WTC11 (cell line): ENCODE results near the gene MRTFA. TPM values are rescaled to one million over a fixed set of nuclear protein-coding genes. Genes with fewer than 3 reads are reported as not detected.
"Not testable (repeated sequence)": the region's sequence is repeated elsewhere in the genome, so short reads cannot be mapped to it uniquely, and the experiment has no call there.

Experiments used
- ATAC-seq: fragments of 200-7000 bp; cut with Tn5 transposase; 2 replicates; pipeline ENCODE4 v1.10.0; 2021; ENCODE audit warnings: mild to moderate bottlenecking, moderate library complexity
- CTCF ChIA-PET: fragments of 300-600 bp; sonication (Branson Sonifier 250); formaldehyde crosslinking; loops from one replicate; lab custom pipeline; 2021; ENCODE audit warnings: antibody characterized with exemption; lab: Charles Lee
- POLR2A ChIA-PET: fragments of 350-600 bp; sonication (Branson Sonifier 250); formaldehyde crosslinking; loops from one replicate; lab custom pipeline; 2021; ENCODE audit warnings: antibody characterized with exemption; lab: Charles Lee
- DNase-seq: peaks from one replicate; pipeline ENCODE4 v3.0.0; 2021; ENCODE audit warnings: low spot score
- H3K27ac Mint-ChIP-seq: 2 replicates; pipeline ENCODE4 v1.8.0; 2021; ENCODE audit warnings: mixed read lengths
- H3K27me3 Mint-ChIP-seq: 2 replicates; pipeline ENCODE4 v1.8.0; 2021; ENCODE audit warnings: low read depth, mild to moderate bottlenecking, moderate library complexity, mixed read lengths
- H3K36me3 Mint-ChIP-seq: 2 replicates; pipeline ENCODE4 v1.8.0; 2021; ENCODE audit warnings: mixed read lengths
- H3K4me1 Mint-ChIP-seq: 2 replicates; pipeline ENCODE4 v1.8.0; 2022; ENCODE audit warnings: mixed read lengths
- H3K4me3 Mint-ChIP-seq: 2 replicates; pipeline ENCODE4 v1.8.0; 2021; ENCODE audit warnings: mild to moderate bottlenecking, moderate library complexity, mixed read lengths
- H3K9me3 Mint-ChIP-seq: 2 replicates; pipeline ENCODE4 v1.8.0; 2021; ENCODE audit warnings: mixed read lengths
- ATF1 ChIP-seq: sonication (generic); formaldehyde crosslinking; IDR thresholded peaks from 2 replicates; pipeline ENCODE4 v1.8.1; 2023; ENCODE audit warnings: mild to moderate bottlenecking, moderate library complexity, missing genetic modification reagents
- ATF2 ChIP-seq: sonication (generic); formaldehyde crosslinking; IDR thresholded peaks from 2 replicates; pipeline ENCODE4 v1.8.1; 2022; ENCODE audit warnings: low read depth, missing genetic modification reagents, borderline replicate concordance
- GTF2I ChIP-seq: fragments of 250-450 bp; sonication (Bioruptor Pico); conservative IDR thresholded peaks from 2 replicates; pipeline ENCODE4 v1.4.0; 2021; ENCODE audit warnings: mild to moderate bottlenecking
- NFE2L1 ChIP-seq: sonication (generic); formaldehyde crosslinking; IDR thresholded peaks from 2 replicates; pipeline ENCODE4 v1.8.1; 2023; ENCODE audit warnings: missing genetic modification reagents
- OVOL2 ChIP-seq: fragments of 250-450 bp; sonication (Bioruptor Pico); IDR thresholded peaks from 2 replicates; pipeline ENCODE4 v1.9.0; 2021; ENCODE audit warnings: mild to moderate bottlenecking, borderline replicate concordance
- PRDM15 ChIP-seq: sonication (generic); formaldehyde crosslinking; IDR thresholded peaks from 2 replicates; pipeline ENCODE4 v1.8.0; 2022; ENCODE audit warnings: missing genetic modification reagents
- SMAD4 ChIP-seq: sonication (generic); formaldehyde crosslinking; IDR thresholded peaks from 2 replicates; pipeline ENCODE4 v1.8.0; 2022; ENCODE audit warnings: mild to moderate bottlenecking, missing genetic modification reagents
- ZBTB43 ChIP-seq: sonication (generic); formaldehyde crosslinking; IDR thresholded peaks from 2 replicates; pipeline ENCODE4 v1.8.1; 2023; ENCODE audit warnings: mild to moderate bottlenecking, missing genetic modification reagents
- ZNF138 ChIP-seq: sonication (generic); formaldehyde crosslinking; conservative IDR thresholded peaks from 2 replicates; pipeline ENCODE4 v1.8.1; 2022; ENCODE audit warnings: mild to moderate bottlenecking, moderate library complexity, missing genetic modification reagents
- ZNF219 ChIP-seq: sonication (generic); formaldehyde crosslinking; IDR thresholded peaks from 2 replicates; pipeline ENCODE4 v1.8.0; 2023; ENCODE audit warnings: missing genetic modification reagents, mild to moderate bottlenecking, borderline replicate concordance
- ZNF232 ChIP-seq: sonication (generic); formaldehyde crosslinking; IDR thresholded peaks from 2 replicates; pipeline ENCODE4 v1.8.0; 2022; ENCODE audit warnings: mild to moderate bottlenecking, missing genetic modification reagents
- ZNF317 ChIP-seq: sonication (generic); formaldehyde crosslinking; IDR thresholded peaks from 2 replicates; pipeline ENCODE4 v1.8.1; 2023; ENCODE audit warnings: low read depth, mild to moderate bottlenecking, moderate library complexity, missing genetic modification reagents, borderline replicate concordance
- ZNF423 ChIP-seq: fragments of 250-450 bp; sonication (Bioruptor Pico); IDR thresholded peaks from 2 replicates; pipeline ENCODE4 v2.1.2; 2022; ENCODE audit warnings: mild to moderate bottlenecking, moderate library complexity
- ZNF512 ChIP-seq: sonication (generic); formaldehyde crosslinking; IDR thresholded peaks from 2 replicates; pipeline ENCODE4 v1.8.1; 2022; ENCODE audit warnings: missing genetic modification reagents, borderline replicate concordance
- ZNF532 ChIP-seq: fragments of 250-450 bp; sonication (Bioruptor Pico); IDR thresholded peaks from 2 replicates; pipeline ENCODE4 v1.9.0; 2021; ENCODE audit warnings: mild to moderate bottlenecking, borderline replicate concordance
- total RNA-seq: library from RNA; stranded (reverse); gene quantifications from 3 replicates; pipeline ENCODE4 v1.2.3, GENCODE V29; 2021

Gene MRTFA
- total RNA-seq, 1 experiment from 2014 or later: 48.4 TPM

GRCh38 chr22:40599731-40600130, 36.8 kb downstream of the MRTFA start (continued):
- no peak for TF ChIP-seq ZNF512 (CRISPR knock-in tag)
- TF ChIP-seq ZNF219 (CRISPR knock-in tag): no peak

- ATAC-seq, H3K4me3 Mint-ChIP-seq, H3K9me3 Mint-ChIP-seq, H3K27ac Mint-ChIP-seq, H3K27me3 Mint-ChIP-seq, DNase-seq, H3K36me3 Mint-ChIP-seq, POLR2A ChIA-PET: not testable (repeated sequence)
- CTCF ChIA-PET: interaction anchor here (0.5 to 1.6 kb wide), 4 partner anchors 23 to 124 kb away, joined by 3 to 9 read pairs (median 4); no protein-coding TSS in a partner anchor
- peaks cover 49% of the 10 kb centered on the region for H3K4me1 Mint-ChIP-seq
Observed at GRCh38 chr22:40598712-40599111, 37.8 kb downstream of the MRTFA start.

- Mint-ChIP-seq H3K4me1 (peaks cover 47% of the 10 kb centered on the region), H3K4me3 (no peak overlapping the region), H3K36me3 (no peaks in the 10 kb centered on the region), H3K27ac (peak overlapping the region; percentile 83; the same call in 1 of the 2 replicates), H3K9me3 (no peaks in the 10 kb centered on the region), H3K27me3 (no peaks in the 10 kb centered on the region)
- peak; percentile 32; the same call in 1 of the 2 replicates for ATAC-seq
- no peak for TF ChIP-seq ZNF317 (CRISPR knock-in tag)
- TF ChIP-seq ZNF532 (CRISPR knock-in tag): no peak
- TF ChIP-seq ZNF423 (CRISPR knock-in tag): no peak
- TF ChIP-seq NFE2L1 (CRISPR knock-in tag): no peak
- TF ChIP-seq ATF2 (CRISPR knock-in tag): no peak
- no peak for TF ChIP-seq PRDM15 (CRISPR knock-in tag)
- no peak for TF ChIP-seq GTF2I (CRISPR knock-in tag)
- TF ChIP-seq ZNF219 (CRISPR knock-in tag): no peak
- no peak for TF ChIP-seq ZNF232 (CRISPR knock-in tag)
- TF ChIP-seq ZNF138: no peak
- TF ChIP-seq ZBTB43 (CRISPR knock-in tag): no peak
- TF ChIP-seq OVOL2 (CRISPR knock-in tag): no peak
- TF ChIP-seq SMAD4 (CRISPR knock-in tag): no peak
- no peak for TF ChIP-seq ATF1 (CRISPR knock-in tag)
- no peak for DNase-seq
- ChIA-PET CTCF (interaction anchor here (0.5 to 1.6 kb wide), 4 partner anchors 49 to 999 kb away, joined by 3 to 9 read pairs (median 4); no protein-coding TSS in a partner anchor), POLR2A (no interaction called here)
Observed at GRCh38 chr22:40597526-40598430, 38.7 kb downstream of the MRTFA start.
